Stimulated activated naive CD4-positive, alpha-beta T cell treated with Interleukin-2 at 50 U/mL for 16 hours (primary cell): ENCODE measurements around the gene TLR5.
A peak's percentile ranks its signal among the peaks of the same experiment; 100 is the strongest.

Experiments used
- DNase-seq: peaks from one replicate; lab custom pipeline; 2025; lab: John Stamatoyannopoulos, UW

The TLR5 gene

GRCh38 chr1:223110952-223111351, 32.1 kb downstream of the TLR5 start:
- DNase-seq = no peak

- DNase-seq = no peak
Observed at GRCh38 chr1:223109581-223110026, 33.4 kb downstream of the TLR5 start.

- no peak for DNase-seq
Observed at GRCh38 chr1:223106856-223107255, 36.2 kb downstream of the TLR5 start.

- DNase-seq = no peak
Observed at GRCh38 chr1:223105568-223105967, 37.5 kb downstream of the TLR5 start.

GRCh38 chr1:223102797-223103533, 40.1 kb downstream of the TLR5 start:
- DNase-seq = no peak

- DNase-seq = no peak
Observed at GRCh38 chr1:223097713-223098112, 45.3 kb downstream of the TLR5 start.

- DNase-seq = no peak
Observed at GRCh38 chr1:223095870-223096269, 47.2 kb downstream of the TLR5 start.

- DNase-seq = no peak
Observed at GRCh38 chr1:223091896-223092295, 51.2 kb downstream of the TLR5 start.

GRCh38 chr1:223089250-223089649, 53.8 kb downstream of the TLR5 start:
- DNase-seq = no peak

- DNase-seq = no peak
Observed at GRCh38 chr1:223088713-223089240, 54.3 kb downstream of the TLR5 start.

GRCh38 chr1:223087291-223088255, 55.5 kb downstream of the TLR5 start:
- no peak for DNase-seq

- no peak for DNase-seq
Observed at GRCh38 chr1:223084464-223084866, 58.6 kb downstream of the TLR5 start.

GRCh38 chr1:223083831-223084230, 59.2 kb downstream of the TLR5 start:
- DNase-seq = no peak

- DNase-seq = no peak
Observed at GRCh38 chr1:223082914-223083313, 60.1 kb downstream of the TLR5 start.

- peak; percentile 59 for DNase-seq
Observed at GRCh38 chr1:223081181-223081994, 61.7 kb downstream of the TLR5 start.

GRCh38 chr1:223079498-223079897, 63.5 kb downstream of the TLR5 start:
- no peak for DNase-seq

- DNase-seq = no peak
Observed at GRCh38 chr1:223077247-223077833, 65.7 kb downstream of the TLR5 start.

GRCh38 chr1:223076362-223076761, 66.7 kb downstream of the TLR5 start:
- DNase-seq = no peak

GRCh38 chr1:223075834-223076233, 67.2 kb downstream of the TLR5 start:
- DNase-seq = no peak

GRCh38 chr1:223074445-223075300, 68.4 kb downstream of the TLR5 start:
- DNase-seq = no peak
